ENCODE results near the gene OCIAD1.
"Not testable (repeated sequence)": the region's sequence is repeated elsewhere in the genome, so short reads cannot be mapped to it uniquely, and the experiment has no call there.

Gene OCIAD1

DNA sequence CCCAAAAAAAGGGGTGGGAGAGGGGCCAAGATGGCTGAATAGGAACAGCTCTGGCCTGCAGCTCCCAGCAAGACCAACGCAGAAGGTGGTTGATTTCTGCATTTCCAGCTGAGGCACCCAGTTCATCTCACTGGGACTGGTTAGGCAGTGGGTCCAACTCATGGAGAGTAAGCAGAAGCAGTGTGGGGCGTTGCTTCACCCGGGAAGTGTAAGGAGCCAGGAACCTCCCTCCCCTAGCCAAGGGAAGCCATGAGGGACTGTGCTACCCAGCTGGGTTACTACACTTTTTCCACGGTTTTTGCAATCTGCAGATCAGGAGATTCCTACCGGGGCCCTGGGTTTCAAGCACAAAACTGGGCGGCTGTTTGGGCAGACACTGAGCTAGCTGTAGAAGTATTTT, 13.9 kb upstream of the OCIAD1 start:
- no peak for DNase-seq (ENCODE audit: low read depth in 1 of 2, low spot score in 1 of 2)

DNA sequence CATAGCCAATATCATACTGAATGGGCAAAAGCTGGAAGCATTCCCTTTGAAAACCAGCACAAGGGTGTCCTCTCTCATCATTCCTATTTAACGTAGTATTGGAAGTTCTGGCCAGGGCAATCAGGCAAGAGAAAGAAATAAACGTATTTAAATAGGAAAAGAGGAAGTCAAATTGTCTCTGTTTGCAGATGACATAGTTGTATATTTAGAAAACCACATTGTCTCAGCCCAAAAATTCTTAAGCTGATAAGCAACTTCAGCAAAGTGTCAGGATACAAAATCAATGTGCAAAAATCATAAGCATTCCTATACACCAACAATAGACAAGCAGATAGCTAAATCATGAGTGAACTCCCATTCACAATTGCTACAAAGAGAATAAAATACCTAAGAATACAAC, 9.5 kb upstream of the OCIAD1 start:
- DNase-seq (ENCODE audit: low read depth in 1 of 2, low spot score in 1 of 2): not testable (repeated sequence)

GRCh38 chr4:48827622-48828021, 3.3 kb upstream of the OCIAD1 start:
- DNase-seq (ENCODE audit: low read depth in 1 of 2, low spot score in 1 of 2): no peak

- DNase-seq (ENCODE audit: low read depth in 1 of 2, low spot score in 1 of 2): no peak
Measured at GRCh38 chr4:48831532-48832030, 693 bp downstream of the OCIAD1 start.

DNA sequence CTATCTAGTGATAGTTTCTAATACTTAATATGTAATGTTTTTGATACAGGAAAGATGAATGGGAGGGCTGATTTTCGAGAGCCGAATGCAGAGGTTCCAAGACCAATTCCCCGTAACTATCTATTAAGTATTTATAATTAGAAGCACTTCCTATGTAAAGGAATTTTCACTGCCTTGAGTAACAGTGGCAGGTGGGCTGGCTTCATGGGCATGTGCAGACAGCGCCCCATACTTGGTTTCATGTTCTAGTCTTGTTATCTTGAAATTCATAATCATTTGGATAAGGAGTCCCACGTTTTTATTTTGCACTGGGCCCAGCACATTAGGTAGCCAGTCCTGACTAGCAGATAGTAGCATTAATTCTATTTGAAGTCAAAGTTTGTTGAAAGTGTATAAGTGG, 1.7 kb downstream of the OCIAD1 start:
- DNase-seq (ENCODE audit: low read depth in 1 of 2, low spot score in 1 of 2): no peak

DNA sequence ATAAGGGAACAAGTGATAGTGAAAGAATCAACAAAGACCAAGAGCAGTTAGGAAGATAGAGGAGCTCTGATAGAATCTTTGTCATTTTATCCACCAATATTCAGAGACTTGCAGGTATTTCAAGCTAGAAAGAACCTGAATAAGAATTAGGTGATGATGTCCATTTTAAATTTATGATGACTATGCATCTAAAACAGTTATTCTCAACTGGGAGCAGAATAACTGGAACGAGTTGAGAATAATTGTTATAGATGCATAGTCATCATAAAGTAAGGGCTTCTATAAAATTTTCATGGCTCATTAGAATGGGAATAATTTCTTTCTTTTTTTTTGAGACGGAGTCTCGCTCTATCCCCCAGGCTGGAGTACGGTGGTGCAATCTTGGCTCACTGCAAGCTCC, 5.8 kb downstream of the OCIAD1 start:
- no peak for DNase-seq (ENCODE audit: low read depth in 1 of 2, low spot score in 1 of 2)

DNA sequence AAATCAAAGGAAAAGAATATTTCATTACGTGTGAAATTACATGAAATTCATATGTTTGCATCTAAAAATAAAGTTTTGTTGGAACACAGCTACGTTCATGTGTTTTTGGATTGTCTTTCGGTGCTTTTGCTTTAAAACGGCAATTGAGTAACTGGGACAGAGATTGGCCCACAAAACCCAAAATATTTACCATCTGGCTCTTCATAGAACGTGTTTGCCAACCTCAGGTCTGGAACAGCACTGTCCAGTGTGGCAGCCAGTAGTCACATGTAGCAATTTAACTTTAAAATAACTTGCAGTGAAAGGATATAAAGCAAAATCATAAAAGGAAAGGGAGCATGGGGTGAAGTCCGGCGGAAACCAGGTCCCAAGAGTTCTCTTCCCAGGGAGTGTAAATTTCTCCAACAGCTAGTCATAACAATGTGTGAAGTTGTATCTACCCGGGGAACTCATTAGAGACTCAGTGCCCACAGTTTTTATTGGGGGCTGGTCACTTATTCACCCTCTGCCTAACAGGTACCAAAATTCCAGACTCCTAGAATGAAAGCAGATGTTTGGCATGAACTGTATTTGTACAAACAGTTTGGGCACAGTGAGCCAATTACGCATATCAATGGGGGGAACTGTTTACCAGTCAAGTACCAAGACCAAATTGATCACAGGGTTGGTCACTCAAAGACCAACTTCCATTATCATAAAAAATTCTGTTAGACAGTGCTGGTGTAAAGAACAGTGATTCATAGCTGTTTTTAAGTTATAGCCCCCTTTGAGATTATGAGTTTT, 10.3 kb downstream of the OCIAD1 start:
- DNase-seq (ENCODE audit: low read depth in 1 of 2, low spot score in 1 of 2): no peak

DNA sequence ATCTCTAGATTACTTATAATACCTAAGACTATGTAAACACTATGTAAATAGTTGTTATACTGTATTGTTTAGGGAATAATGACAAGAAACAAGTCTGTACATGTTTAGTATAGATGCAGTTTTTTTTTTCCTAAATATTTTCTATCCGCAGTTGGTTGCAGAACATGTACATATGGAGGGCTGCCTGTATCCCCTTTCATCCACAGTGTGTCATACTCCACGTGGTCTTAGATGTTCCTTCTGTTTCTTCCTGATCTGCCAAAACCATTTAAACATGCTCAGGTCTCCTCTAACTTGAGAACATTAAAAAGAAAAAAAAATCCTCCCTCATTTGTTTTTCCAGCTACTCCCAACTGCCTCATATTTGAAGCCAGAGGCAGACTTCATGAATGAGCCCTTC, 14.0 kb downstream of the OCIAD1 start:
- no peak for DNase-seq (ENCODE audit: low read depth in 1 of 2, low spot score in 1 of 2)

- DNase-seq (ENCODE audit: low read depth in 1 of 2, low spot score in 1 of 2): not testable (repeated sequence)
Measured at GRCh38 chr4:48848799-48849198, 17.9 kb downstream of the OCIAD1 start.

GRCh38 chr4:48851651-48852050, 20.8 kb downstream of the OCIAD1 start:
- no peak for DNase-seq (ENCODE audit: low read depth in 1 of 2, low spot score in 1 of 2)

DNA sequence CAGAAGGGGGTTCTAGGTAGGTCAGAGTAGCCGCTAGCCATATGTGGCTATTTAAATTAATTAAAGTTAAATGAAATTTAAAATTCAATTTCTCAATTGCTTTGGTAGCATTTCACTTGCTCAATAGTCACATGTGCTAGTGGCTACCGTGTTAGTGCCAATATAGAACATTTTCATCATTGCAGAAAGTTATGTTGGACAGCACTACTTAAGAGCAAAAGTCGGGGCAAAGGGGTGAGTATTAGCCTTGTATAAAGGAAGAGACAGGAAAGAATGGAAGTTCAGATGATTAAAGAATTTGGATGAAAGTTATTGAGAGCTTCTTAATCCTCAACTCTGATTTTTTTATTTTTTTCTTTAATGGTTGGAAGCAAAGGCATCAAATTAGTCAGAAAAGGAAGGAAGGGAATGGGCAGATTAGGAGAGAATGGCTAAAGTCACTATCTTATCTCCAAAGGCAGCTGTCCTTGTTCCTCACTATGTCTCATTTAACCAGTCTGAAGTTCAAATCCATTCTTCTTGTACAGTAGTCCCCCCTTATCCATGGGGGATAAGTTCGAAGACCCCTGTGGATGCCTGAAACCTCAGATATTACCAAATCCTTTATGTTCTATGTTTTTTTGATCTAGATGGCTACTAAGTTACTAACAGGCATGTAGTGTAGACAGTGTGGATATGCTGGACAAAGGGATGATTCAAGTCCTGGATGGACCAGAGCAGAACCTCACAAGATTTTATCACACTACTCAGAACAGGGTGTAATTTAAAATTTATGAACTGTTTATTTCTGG, 22.9 kb downstream of the OCIAD1 start:
- no peak for DNase-seq (ENCODE audit: low read depth in 1 of 2, low spot score in 1 of 2)

- no peak for DNase-seq (ENCODE audit: low read depth in 1 of 2, low spot score in 1 of 2)
Measured at GRCh38 chr4:48854395-48854683, 23.5 kb downstream of the OCIAD1 start.

DNA sequence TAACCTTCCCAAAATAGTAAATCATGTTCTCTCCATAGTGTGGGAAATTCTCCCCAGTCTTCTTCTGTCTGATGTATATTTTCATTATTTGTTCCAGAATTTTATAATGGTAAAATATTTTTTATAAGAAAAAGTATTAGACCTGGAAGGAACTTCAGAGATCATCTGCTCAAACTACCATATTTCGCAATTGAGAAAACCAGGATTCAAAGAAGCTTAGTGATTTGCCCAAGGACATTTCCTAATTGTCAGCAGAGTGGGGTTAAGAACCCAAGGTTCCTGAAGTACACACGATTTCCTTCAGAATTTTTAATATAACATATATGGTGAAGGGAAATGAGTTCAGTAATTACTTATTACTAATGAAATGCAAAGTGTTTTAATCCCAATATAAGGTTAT, 24.1 kb downstream of the OCIAD1 start:
- DNase-seq (ENCODE audit: low read depth in 1 of 2, low spot score in 1 of 2): no peak

- DNase-seq (ENCODE audit: low read depth in 1 of 2, low spot score in 1 of 2): no peak
Measured at GRCh38 chr4:48858130-48858529, 27.2 kb downstream of the OCIAD1 start.

GRCh38 chr4:48862038-48862437, 31.1 kb downstream of the OCIAD1 start:
- DNase-seq (ENCODE audit: low read depth in 1 of 2, low spot score in 1 of 2): no peak

DNA sequence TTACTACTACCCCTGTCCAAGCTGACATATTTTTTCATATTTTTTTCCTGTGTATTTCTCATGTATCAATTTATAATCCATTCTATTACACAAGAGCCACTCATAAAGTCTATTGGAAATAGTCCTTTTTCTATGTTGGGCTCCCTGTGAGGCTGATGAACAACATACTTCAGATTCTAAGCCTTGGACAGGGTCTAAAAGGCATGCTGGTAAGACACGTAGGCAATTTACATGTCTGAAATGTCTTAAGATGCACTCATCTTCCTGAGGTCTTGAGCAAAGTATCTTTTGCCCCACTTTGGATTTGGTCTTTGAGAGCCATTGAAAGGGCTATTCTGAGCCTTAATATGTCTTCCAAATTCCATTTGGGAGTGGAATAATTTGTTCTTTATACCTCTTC, 31.8 kb downstream of the OCIAD1 start:
- DNase-seq (ENCODE audit: low read depth in 1 of 2, low spot score in 1 of 2): no peak

DNA sequence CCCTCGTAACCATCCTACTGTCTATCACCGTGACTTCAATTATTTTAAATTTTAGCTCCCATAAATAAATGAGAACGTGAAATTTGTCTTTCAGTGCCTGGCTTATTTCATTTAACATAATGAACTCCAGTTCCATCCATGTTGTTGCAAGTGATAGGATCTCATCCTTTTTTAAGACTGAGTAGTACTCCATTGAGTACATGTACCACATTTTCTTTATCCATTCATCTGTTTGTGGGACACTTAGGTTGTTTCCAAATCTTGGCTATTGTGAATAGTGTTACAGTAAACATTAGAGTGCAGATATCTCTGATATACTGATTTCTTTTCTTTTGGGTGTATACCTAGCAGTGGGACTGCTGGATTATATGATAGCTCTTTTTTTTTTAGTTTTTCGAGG, 32.8 kb downstream of the OCIAD1 start:
- DNase-seq (ENCODE audit: low read depth in 1 of 2, low spot score in 1 of 2): no peak

DNA sequence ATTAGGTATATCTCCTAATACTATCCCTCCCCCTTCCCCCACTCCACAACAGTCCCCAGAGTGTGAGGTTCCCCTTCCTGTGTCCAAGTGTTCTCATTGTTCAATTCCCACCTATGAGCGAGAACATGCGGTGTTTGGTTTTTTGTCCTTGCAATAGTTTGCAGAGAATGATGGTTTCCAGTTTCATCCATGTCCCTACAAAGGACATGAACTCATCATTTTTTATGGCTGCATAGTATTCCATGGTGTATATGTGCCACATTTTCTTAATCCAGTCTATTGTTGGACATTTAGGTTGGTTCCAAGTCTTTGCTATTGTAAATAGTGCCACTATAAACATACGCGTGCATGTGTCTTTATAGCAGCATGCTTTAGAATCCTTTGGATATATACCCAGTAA, 33.8 kb downstream of the OCIAD1 start:
- not testable (repeated sequence) for DNase-seq (ENCODE audit: low read depth in 1 of 2, low spot score in 1 of 2)

DNA sequence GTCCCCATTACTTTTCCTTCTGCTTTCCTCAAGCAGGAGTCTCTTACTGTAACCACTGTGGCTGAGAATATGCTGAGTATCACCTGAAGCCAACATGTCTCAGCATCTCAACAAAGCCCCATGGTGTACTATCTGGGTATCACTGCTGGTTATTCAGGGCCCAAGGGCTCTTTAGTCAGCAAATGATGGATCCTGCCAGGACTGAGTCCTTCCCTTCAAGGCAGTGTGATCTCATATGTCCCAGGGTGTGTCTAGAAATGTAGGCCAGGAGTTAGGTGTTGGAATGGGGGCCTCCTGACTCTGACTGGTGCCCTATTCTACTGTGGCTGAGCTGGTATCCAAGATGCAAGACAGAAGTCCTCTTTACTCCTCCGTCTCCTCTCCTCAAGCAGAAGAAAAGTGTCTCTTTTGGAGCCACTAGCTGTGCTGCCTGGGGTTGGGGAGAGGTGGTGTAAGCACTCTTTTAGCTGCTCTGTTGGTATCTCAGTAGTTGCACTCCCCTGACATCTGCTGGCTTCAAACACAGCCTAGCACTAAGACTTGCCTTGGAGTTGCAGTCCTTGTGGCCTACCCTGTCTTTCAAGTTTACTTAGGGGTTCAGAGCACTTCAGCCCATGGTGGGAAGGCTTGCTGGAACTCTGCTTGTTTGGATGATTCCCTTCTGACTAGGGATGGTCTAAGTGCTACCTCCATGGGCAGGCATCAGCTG, 47.1 kb downstream of the OCIAD1 start:
- DNase-seq (ENCODE audit: low read depth in 1 of 2, low spot score in 1 of 2): no peak

- no peak for DNase-seq (ENCODE audit: low read depth in 1 of 2, low spot score in 1 of 2)
Measured at GRCh38 chr4:48879561-48880442, 48.9 kb downstream of the OCIAD1 start.

DNA sequence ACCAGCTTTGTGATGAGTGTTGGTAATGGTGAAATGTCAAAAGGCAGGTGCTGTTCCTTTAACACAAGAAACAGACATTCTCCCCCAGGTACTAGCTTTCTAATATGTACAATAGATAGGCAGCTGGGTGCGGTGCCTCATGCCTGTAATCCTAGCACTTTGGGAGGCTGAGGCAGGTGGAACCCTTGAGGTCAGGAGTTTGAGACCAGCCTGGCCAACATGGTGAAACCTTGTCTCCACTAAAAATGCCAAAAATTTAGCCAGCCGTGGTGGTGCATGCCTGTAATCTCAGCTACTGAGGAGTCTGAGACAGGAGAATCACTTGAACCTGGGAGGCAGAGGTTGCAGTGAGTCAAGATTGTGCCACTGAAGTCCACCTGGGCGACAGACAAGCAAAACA, 50.8 kb downstream of the OCIAD1 start:
- not testable (repeated sequence) for DNase-seq (ENCODE audit: low read depth in 1 of 2, low spot score in 1 of 2)
